ENCODE results near the gene SLC45A2. TPM values are rescaled to one million over a fixed set of nuclear protein-coding genes. Genes with fewer than 3 reads are reported as not detected.

SLC45A2 gene
- total RNA-seq, 2 experiments from 2014 or later: 0.34 TPM; not detected in 1

Other genes with a start within 250 kb of the SLC45A2 start
- gene ADAMTS12, start 92.7 kb downstream of the SLC45A2 start, total RNA-seq: not detected
- not detected for gene RXFP3, start 48.3 kb downstream of the SLC45A2 start, total RNA-seq
- 1 to 10 TPM; 6.5 to 6.9 TPM for gene AMACR, start 23.4 kb upstream of the SLC45A2 start, total RNA-seq
- gene C1QTNF3, start 58.5 kb upstream of the SLC45A2 start, total RNA-seq: 1 to 10 TPM; 2.8 to 3.0 TPM